Stimulated activated CD4-positive, alpha-beta T cell treated with anti-CD3 and anti-CD28 coated beads, TNF-alpha, amount 100 ng/mL, for 4 hours (primary cell): ENCODE results near the gene ATP11A.

Source experiments
- DNase-seq, 3 experiments: peaks; one replicate each; pipeline ENCODE4 v3.0.0-alpha.2; 2020; ENCODE audit warnings: low read depth in 3 of 3

ATP11A gene

DNA sequence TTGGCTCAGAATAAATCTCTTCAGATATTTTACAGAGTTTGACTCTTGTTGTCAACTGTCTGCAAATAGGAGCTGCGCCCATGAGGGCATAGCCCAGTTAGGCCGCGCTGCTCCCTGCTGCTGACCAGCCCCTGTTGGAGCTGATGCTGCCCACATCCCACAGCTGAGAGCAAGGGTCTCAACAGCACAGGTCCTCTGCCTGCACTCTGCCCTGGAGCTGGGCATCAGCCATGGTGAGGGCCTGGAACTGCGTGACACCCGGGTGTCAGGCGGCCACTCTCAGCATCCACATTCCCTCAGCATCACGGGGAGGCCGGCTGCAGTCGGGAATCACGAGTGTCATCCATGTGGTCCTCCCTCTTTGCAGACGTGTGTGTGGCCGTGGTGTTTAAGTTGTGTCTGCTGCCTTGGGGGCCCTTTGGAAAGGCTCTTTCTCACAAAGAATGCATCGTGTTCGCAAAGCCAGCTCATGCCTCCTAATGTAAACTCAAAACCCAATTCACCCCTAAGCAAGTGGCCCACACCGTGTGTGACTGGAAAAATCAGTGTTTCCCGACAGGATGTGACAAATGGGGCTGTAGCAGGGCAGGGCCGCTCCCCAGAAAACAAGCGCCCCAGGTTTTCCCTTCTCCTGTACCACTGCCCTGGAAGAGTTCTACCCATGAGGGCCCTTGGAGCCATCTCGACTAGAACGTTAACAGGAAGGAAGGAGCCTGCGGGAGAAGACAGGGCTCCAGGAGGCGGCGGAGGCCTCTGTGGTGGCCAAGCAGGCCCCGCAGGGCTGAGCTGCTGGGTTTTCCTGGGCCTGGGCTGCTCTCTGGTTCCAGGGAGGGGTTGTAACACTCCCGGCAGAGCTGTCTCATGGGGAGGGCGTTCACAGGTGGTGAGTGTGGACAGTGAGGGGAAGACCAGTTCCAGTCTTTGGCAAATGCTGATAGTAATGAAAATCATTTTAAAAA lies 20.3 kb downstream of the ATP11A start:
- no peak for DNase-seq

DNA sequence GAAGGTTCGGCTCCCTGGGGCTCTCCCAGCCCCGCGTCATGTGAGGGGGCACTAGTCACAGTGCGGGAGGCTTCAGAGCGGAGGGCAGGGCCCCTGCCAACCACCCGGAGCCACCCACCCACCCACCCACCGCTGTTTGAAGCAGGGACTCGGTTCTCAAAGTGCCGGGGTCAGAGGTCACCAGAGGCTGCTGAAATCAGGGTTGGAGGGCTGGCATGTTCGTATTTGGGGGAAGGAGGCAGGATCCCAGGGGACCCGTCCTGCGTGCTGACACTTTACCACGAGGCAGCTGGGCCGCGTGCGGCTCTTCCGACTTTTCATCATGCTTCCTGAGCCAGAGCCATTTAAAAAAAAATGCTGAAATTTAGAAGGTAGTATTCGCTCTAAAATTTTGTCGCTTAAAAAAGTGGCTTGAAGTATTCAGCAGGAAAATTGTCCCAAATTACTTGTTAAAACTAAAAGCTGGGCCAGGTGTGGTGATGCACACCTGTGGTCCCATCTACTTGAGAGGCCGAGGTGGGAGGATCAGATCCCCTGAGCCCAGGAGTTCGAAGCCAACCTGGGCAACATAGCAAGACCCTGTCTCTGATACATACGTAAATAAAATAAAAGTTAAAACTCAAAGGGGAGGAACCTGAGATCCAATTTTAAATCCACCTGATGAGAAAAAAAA lies 21.2 kb downstream of the ATP11A start:
- no peak for DNase-seq

DNA sequence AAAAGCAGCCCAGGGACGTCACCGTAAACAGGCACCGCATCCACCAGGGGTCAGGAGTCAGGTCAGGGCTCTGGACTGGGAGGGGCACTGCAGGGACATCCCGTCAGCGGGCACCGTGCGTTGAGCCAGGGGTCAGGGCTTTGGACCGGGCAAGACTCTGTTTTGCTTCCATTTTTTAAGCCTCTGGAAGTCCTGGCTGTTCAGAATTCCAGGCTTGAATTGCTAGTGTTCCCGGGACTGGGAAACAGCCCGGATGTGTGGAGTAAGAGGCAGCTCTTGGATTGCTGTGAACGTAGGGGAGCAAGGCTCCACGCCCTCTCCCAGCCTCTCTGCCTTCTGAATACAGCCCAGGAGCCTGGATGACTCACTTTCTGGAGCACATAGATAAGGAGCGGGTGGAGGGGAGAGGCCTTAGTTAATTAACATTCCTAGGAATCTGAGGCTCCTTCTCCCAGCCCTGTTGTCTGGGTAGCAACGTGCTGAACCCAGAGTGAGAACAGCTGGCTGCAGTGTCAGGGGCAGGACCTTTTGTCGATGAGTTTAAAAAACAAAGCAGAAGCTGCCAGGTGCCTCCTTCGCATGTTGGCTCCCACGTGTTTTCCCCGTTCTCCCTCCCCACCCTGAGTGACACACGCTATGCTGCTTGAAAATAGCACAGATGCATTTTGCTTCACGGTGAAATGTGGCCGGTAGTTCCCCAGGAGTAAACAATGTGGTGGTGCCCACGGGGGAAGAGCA lies 21.9 kb downstream of the ATP11A start:
- no peak for DNase-seq

DNA sequence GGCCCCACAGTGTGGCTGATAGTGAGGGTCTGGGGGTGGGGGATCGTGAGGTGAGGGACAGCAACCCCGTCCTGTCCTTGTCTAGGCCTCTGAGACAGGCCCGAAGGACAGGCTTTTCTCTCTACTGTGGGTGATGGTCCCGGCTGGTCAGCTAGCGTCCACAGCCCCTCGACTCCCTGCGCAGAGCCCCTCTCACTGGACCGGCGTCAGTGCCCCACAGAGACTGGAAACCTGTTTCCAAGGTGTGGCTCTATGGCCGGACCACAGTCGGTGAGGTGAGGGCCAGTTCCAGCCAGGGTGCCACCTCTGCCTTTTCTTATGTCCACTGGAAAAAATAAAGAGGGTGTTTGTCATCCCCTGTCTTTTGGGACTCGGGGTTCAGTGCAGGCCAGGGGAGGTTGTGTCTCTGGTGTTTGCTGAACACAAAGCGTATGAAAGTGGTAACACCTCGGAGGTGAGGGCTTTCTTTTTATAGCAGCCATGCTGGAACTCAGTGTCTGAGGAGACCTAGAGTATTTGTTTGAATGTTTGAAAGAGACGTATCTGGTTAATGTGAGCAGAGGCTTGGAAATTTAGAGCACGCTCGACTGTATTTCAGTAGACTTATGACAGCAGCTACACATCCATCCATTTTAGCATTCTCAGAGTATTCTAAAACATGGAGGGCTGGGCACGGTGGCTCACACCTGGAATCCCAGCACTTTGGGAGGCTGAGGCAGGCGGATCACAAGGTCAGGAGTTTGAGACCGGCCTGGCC lies 22.8 kb downstream of the ATP11A start:
- DNase-seq = no peak

DNA sequence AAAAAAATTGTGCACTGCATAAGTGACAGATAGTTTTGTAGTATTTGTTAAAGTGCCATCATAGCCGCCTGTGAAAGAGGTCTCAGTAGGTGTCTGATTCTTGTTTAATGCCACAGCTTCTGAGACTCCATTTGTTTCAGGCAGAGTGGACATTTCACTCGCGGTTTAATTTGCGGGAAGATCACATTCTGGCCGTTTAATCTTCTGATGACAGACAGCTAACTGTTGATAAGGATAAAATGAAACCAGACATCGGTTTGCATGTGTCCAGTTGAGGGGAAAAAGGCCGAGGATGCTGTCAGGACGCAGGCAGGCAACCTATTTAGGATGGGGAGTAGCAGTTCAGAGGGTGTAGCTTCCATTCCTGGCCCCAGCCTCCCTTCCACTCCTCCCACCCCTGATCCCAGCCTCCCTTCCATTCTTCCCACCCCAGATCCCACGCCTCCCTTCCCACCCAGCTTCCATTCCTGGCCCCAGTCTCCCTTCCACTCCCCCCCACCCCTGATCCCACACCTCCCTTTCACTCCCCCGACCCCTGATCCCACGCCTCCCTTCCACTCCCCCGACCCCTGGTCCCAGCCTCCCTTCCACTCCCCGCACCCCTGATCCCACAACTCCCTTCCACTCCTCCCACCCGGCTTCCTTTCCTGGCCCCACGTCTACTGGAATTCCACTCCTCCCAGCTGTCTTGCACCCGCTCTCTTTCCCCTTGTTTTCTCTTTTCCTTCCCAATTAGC lies 23.8 kb downstream of the ATP11A start:
- DNase-seq = no peak

DNA sequence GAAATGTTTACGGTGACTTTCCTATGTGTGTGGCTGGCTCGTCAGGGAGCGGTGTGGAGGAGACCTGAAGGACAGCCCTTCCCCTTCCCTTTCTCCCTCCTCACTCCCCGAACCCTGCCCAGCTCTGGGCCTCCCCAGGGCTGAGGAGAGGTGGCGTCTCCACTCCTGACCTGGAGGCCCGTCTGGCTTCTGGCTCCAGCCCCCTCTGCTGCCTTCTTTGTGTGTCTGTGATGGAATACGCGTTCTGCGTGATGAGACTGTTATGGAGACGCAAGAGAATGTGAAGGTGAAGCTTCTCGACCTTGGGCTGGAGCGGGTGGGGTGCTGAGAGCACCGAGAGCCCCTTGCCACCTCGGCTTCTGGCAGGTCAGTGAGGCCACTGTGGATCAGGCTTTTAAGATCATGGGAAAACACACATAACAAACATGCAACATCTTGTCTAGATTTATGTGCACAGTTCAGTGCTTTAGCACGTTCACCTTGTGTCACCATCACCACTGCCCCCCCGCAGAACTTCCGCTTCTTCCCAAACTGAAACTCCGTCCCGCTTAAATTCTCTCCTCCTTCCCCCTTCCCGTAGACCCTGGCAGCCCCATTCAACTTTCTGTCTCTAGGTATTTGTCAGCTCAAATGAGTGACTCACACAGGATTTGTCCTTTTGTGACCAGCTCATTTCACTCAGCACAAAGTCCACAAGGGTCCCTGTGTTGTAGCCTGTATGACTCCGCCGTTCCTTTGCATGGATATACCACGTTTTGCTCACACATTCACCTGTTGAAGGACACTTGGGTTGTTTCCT lies 24.7 kb downstream of the ATP11A start:
- DNase-seq = no peak

DNA sequence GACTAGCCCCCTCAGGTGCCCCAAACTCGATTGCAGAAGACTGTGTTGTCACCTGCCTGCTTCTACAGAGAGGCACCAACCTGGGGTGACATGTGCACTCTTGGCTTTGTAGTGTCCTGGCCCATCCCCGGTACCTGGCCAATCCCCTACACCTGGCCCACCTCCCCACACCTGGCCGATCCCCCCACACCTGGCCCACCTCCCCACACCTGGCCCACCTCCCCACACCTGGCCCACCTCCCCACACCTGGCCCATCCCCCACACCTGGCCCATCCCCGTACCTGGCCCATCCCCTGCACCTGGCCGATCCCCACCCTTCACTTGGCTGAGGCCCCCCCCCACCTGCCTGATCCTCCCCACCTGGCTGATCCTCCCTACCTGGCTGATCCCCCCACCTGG lies 25.4 kb downstream of the ATP11A start:
- no peak for DNase-seq

DNA sequence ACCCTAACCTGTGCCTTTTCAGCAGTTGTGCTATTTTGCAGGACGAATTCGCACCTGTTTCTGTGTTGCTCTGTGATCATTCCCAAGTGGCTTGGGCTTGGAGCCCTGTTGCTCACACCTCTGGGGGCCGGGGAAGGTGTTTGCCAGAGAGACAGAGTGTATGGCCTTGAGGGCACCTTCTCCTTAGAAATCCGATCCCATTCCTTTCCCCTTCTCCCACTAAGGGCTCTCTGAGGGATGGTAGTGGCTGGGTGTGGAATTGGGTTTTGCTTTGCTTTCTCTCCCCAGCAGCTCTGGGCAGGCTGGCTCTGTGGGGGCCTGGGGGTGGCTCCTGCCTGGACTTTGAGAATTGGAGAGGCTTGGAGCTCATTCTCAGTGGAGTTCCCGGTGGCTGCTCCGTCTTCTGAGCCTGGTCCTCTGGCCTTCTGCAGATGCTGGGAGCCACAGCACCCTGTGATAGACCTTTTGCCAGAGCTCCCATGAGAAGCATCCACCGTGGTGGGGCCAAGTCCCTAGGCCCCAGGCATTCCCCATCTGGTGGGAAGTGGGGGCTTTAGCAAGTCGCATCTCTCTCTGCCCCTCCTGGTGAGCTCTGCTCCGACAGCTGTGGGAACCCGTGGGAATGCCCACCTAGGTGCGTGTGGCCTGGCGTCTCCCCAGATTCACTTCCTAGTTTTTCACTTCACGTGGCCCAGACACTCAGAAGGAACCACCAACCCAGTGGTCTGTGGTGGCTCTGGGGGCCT lies 26.1 kb downstream of the ATP11A start:
- no peak for DNase-seq

DNA sequence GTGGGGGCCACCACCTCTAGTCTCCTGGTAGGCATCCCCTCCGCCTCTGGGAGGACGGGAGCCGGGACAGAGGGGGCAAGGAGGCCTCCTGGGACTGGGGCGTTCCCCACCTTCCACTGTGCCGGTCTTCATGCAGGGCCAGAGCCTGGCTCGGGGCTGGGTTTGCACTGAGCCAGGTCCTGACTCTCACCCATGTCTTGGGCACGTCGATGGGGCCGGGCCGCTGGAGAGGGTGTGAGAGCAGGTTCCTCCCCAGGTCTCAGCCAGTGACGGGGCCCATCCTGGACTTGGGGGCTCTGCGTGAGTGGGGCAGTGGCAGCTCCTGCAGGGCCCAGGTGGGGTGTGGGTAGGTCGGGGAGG lies 26.6 kb downstream of the ATP11A start:
- DNase-seq = no peak

DNA sequence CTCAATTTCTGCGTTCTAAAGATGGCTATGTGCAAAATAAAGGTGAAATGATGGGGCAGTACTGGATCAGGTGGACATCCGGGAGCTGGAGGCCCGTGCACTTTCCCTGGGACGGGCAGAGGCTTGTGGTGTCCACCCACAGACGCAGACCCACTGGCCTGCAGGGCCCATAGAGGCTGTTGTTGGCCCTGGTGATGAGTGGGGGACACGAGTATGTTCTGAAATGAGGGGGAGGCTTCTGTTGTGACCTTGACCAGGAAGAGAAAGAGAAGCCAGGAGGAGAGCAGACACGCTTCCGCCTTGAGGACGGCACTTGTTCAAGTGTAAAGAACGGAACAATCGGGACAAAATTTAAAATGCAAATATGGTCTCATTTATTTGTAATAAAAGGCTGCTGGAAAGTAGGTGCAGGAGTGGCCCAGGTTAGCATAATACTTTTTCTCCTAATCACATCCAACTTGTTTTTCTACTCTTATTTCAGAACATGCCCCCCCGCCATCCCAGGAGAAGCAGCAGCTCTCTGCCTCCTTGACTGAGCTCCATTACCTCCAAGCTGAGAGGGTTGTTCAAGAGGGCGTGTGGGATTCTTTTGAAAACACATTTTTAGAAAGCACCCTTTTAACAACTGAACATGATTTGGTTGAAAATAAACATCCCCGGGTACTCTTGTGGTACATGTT lies 27.1 kb downstream of the ATP11A start:
- no peak for DNase-seq

DNA sequence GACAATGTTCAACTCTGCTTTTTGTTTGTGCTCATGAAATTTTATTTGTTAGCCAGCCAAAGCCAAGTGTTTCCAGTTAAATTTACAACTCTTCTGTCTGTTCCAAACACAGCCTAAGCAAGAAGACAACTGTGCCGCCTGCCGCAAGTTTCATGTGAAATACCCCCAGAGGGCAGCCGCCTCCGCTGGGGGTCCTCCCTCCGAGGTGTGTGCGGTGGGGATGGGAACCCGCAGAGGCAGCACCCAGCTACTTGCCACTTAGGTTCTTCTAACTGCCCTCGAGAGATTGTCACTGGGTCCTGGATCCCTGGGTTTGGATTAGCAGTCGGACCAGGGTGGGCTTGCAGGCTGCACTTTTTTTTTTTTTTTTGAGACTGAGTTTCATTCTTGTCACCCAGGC lies 28.5 kb downstream of the ATP11A start:
- no peak for DNase-seq

DNA sequence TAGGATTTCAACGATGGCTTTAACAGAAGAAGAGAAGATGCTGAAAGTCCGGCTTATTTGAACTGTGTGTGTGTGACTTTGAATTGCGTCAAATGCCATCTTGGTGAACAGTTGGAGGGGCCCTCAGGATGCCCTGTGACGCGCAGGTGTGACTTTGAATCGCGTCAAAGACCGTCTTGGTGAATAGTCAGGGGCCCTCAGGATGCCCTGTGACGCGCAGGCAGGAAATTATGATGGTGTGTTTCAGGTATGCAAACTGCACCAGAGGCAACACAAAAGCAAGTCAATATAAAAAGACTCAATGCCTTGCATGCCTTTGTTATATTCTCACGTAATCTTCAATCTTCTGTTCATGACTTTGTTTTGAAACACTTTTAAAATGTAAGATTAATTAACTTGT lies 29.2 kb downstream of the ATP11A start:
- DNase-seq = no peak

DNA sequence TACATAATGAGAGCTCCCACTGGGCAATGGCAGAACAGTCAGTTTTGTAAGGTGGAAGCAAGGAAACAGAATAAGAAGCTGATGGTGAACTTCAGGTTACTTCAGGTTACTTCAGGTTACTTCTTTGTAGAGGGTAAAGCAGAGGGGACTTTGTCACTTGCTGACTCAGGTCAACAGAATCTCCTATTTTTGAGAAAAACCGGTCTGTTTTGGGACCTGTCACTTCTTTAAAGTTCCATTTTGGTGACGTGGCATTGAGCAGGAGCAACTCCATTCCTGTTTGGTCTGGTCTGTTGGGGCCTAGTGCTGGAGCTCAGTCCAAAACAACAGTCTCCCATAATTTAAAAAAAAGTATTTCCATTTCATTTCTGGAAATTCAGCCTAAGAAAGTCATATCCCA lies 29.7 kb downstream of the ATP11A start:
- no peak for DNase-seq

DNA sequence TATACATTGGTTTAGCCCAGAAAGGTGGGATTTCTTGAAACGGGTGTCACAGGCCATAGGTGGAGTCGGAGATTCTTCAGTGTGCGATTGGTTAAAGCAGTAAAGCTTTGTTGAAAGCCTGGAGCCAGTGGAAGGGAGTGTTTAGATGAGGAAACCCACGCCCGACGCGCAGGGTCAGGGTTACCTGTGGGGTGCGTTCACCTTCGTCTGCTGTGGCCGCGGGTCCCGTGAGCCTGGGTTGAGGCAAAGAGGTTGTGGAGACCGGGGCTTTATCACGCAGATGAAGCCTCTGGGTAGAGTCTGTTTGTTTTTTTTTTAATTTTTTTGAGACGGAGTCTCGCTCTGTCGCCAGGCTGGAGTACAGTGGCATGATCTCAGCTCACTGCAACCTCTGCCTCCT lies 30.4 kb downstream of the ATP11A start:
- no peak for DNase-seq

DNA sequence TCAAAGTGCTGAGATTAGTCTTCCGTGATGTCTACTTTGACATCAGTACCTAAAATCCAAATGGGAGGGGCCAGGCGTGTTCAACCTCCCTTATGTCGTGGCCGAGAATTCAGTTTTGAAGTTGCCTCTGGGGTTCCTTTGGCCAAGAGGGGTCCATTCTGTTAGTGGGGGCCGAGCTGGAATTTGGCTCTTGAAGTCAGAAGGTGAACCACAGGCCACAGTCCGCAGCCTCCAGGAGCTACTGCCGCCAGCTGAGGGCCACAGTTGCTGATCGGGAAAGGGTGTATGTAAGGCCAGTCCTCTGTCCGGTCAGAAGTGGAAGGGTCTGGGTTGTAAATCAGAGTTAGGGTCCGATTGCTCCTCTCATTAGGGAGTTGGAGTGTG lies 31.0 kb downstream of the ATP11A start:
- DNase-seq = no peak

DNA sequence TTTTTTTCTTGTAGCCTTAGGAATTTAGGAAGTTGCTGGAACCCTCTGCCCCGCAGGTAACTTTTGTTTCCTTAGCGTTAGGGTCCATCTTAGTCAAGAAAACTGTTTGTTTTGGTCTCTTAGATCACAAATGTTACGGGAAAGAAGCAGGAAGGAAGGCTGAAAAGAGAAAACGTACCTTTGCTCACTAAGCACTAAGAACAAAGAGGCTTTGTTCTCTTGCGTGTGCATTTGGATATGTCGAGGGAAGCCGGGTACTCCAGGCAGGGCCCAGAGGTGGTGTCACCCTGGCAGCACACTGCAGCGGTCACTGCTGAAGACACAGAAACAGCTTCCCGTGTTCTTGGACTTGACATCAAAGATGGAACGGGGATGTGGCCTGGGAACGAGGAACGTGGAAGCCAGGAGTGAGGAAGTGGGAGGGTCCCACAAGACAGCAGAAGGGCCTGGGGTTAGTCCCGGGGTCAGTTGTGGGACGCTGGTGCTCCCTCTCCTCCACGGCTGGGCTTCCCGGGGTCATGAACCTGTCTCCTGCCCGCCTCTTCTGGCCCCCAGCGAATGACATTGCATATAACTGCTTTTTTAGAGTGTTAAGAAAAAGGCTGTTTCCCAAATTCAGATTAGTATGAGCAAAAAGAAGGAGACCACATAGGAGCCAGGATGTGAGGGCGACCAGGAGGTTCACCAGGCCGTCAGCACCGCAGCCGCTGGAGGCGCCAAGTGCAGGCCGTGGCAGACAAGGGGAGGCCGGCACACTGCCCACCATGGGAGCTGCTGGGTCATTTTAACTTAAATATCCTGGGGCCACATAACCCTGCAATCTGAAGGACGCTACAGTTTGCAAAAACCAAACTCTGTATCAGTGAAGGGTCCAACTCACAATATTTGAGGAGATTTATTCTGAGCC lies 31.6 kb downstream of the ATP11A start:
- DNase-seq = no peak

DNA sequence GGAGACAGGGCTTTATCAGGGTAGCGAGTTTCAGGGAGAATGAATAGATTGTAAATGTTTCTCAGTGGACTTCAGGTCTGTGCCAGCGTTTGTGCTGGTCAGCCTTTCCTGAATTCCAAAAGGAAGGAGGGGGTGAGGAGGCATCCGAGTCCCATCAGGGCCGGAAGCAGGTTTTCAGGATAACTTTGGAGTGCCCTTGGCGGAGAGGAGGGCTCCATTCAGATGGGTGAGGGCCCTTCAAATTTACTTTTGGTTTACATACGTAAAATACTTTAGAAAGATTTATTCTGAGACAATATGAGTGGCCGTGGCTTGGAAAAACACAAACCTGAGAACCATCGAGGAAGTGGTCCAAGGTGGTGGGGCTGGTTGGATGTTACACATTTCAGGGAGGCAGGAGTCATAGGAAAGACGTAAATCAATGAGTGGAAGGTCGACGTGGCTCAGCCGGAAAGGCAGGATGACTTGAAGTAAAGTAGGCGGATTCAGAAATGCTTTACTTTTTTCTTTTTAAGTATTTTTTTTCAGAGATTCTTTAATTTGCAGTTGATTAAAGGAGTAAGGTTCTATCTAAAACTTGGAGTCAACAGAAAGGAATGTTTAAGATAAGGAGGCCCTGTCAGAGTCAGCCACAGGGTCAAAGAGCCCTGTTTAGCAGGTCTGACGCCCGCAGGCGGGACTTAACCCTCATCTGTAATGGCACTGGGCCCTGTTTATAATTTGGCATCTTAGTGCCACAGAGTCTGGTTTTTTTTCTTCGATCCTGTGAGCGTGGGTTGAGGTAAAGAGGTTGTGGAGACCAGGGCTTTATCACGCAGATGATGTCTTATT lies 32.8 kb downstream of the ATP11A start:
- no peak for DNase-seq
